Lower leg skin (tissue), 4 donors: Measurements from ENCODE around the gene SLC30A3. TPM values are rescaled to one million over a fixed set of nuclear protein-coding genes. Genes with fewer than 3 reads are reported as not detected.

ENCODE experiments used
- DNase-seq, 2 donors: peaks; one replicate each; pipeline ENCODE4 v3.0.0-alpha.2; 2019; ENCODE audit warnings: low spot score in 2 of 2
- H3K4me3 ChIP-seq: fragments of 200-600 bp; sonication (generic); 2 replicates; pipeline ENCODE4 v1.5.1; 2017; ENCODE audit warnings: mild to moderate bottlenecking, low read depth; ENCODE audit not compliant: poor library complexity, severe bottlenecking
- POLR2A ChIP-seq, 2 donors: fragments of 450-650 bp; IDR thresholded peaks; one replicate each; pipeline ENCODE4 v1.6.1; 2016 to 2017; ENCODE audit warnings: antibody characterized with exemption in 2 of 2, mild to moderate bottlenecking in 1 of 2, moderate library complexity in 1 of 2
- WGBS, 2 donors: methylation state at CpG; one replicate each; pipeline ENCODE4 v1.1.5; 2018; 5-methylcytosine and 5-hydroxymethylcytosine counted together
- intact Hi-C: fragments of 100-400 bp; cut with DNase I; formaldehyde crosslinking; loops from one replicate; pipeline ENCODE4 v1.15.0; 2023; ENCODE audit warnings: low total_unique reads
- total RNA-seq, 4 donors: library from RNA; depleted of rRNA; stranded (reverse); fragments of >200 nt; gene quantifications; one replicate each; pipeline ENCODE4 v1.1.0, GENCODE V29; 2016
- TF ChIP-seq, protein P1 (sequence below), 3 donors: fragments of 450-650 bp; IDR thresholded peaks; one replicate each; pipeline ENCODE4 v1.5.1; 2016; ENCODE audit warnings: antibody characterized with exemption in 3 of 3, mild to moderate bottlenecking in 3 of 3, moderate library complexity in 2 of 3

Gene SLC30A3
- total RNA-seq, 4 donors from 2014 or later = 0.15 TPM; not detected in 3

DNA sequence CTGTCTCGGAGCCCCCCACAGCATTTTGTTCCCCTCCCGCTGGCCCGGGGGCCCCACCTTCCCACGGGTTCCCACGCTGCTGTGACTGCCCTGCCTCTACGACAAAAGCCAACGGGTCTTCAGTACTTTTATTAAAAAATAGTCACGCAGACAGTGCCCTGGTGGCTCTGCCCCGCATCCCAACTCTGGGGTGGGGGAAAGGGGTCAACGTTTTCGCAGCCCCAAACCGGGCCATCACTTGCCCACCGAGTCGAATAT is 44.4 kb upstream of the SLC30A3 start:
- 8 to 20% methylated on average over 10 to 13 of the region's 14 CpGs for WGBS, 2 donors
- no peak overlapping the region for H3K4me3 ChIP-seq
- no peak for TF ChIP-seq POLR2A (IDR thresholded peaks at IDR 0.05)
- TF ChIP-seq, protein P1, sequence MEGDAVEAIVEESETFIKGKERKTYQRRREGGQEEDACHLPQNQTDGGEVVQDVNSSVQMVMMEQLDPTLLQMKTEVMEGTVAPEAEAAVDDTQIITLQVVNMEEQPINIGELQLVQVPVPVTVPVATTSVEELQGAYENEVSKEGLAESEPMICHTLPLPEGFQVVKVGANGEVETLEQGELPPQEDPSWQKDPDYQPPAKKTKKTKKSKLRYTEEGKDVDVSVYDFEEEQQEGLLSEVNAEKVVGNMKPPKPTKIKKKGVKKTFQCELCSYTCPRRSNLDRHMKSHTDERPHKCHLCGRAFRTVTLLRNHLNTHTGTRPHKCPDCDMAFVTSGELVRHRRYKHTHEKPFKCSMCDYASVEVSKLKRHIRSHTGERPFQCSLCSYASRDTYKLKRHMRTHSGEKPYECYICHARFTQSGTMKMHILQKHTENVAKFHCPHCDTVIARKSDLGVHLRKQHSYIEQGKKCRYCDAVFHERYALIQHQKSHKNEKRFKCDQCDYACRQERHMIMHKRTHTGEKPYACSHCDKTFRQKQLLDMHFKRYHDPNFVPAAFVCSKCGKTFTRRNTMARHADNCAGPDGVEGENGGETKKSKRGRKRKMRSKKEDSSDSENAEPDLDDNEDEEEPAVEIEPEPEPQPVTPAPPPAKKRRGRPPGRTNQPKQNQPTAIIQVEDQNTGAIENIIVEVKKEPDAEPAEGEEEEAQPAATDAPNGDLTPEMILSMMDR (IDR thresholded peaks at IDR 0.05) = no peak
- intact Hi-C loops = no loop called here
- DNase-seq = no peak

DNA sequence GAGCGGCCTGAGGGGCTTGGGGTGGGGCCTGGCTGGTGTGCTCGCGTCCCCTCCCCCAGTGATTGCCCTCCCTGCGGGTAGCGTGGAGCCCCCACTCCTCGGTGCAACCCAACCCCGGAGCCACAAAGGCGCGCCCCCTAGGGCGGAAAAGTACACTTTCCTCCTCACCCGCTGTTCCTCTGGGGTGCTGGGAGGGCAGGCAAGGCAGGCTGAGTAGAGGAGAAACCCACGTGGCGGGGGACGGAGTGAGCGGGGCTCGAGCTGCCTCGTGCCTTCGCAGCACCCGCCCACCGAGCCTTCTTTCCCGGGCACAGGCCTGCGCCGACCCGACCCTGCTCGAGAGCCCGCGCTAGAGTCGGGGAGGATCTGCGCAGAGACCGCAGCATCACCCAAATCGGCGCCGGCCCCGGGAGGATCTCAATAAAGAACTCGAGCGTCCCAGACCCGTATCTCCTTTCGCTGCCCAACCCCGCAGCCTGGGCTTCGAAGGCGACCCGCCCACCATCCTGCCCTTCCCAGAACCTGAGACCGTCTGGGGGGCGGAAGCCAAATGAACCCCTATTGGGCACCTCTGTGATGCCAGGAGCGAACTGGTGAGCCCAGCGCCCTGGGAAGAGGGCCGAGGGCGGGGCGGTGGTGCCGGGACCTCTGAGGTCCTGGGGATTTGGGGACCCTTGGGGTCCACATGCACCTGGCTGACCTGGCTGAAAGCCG is 43.9 kb upstream of the SLC30A3 start:
- intact Hi-C loops = no loop called here
- TF ChIP-seq POLR2A (IDR thresholded peaks at IDR 0.05) = no peak
- TF ChIP-seq, protein P1 (IDR thresholded peaks at IDR 0.05) = no peak
- 5 to 6% methylated on average over 21 to 39 of the region's 51 CpGs for WGBS, 2 donors
- DNase-seq = no peak
- no peak overlapping the region for H3K4me3 ChIP-seq

DNA sequence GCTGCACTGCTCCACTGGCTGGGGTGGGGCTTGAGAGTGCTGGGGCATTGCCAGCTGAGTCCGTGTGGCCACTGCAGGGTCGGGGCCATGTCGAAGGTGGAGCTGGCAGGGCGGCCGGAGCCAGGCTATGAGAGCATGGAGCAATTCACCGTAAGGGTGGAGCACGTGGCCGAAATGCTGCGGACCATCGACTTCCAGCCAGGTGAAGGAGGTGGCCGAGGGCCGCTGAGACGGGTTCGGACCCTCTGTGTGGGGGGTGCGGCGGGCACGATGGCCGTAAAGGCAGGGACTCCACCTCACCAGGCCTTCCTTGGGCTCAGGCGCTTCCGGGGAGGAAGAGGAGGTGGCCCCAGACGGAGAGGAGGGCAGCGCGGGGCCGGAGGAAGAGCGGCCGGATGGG is 43.3 kb upstream of the SLC30A3 start:
- intact Hi-C loops = no loop called here
- TF ChIP-seq, protein P1 (IDR thresholded peaks at IDR 0.05) = no peak
- no peak for TF ChIP-seq POLR2A (IDR thresholded peaks at IDR 0.05)
- H3K4me3 ChIP-seq = no peak overlapping the region

DNA sequence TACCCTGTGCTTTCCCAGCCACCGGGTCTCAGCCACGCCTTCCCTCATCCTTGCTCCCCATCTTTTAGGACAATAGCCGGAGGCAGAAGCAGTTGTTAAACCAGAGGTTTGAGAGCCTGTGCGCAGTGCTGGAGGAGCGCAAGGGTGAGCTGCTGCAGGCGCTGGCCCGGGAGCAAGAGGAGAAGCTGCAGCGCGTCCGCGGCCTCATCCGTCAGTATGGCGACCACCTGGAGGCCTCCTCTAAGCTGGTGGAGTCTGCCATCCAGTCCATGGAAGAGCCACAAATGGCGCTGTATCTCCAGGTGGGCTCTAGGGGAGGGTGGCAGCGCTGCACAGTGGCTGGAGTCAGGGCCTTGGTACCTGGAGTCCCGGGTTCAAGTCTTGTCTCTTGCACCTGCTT is 42.7 kb upstream of the SLC30A3 start:
- DNase-seq = no peak
- H3K4me3 ChIP-seq = no peak overlapping the region
- intact Hi-C loops = no loop called here
- TF ChIP-seq, protein P1 (IDR thresholded peaks at IDR 0.05) = no peak
- TF ChIP-seq POLR2A (IDR thresholded peaks at IDR 0.05) = no peak
- WGBS, 2 donors = 85 to 90% methylated on average over 16 of the region's 16 CpGs

More for the DNA sequence above, 43.3 kb upstream of the SLC30A3 start:
- no peak for DNase-seq
- WGBS, 2 donors = 35 to 36% methylated on average over 26 of the region's 26 CpGs

DNA sequence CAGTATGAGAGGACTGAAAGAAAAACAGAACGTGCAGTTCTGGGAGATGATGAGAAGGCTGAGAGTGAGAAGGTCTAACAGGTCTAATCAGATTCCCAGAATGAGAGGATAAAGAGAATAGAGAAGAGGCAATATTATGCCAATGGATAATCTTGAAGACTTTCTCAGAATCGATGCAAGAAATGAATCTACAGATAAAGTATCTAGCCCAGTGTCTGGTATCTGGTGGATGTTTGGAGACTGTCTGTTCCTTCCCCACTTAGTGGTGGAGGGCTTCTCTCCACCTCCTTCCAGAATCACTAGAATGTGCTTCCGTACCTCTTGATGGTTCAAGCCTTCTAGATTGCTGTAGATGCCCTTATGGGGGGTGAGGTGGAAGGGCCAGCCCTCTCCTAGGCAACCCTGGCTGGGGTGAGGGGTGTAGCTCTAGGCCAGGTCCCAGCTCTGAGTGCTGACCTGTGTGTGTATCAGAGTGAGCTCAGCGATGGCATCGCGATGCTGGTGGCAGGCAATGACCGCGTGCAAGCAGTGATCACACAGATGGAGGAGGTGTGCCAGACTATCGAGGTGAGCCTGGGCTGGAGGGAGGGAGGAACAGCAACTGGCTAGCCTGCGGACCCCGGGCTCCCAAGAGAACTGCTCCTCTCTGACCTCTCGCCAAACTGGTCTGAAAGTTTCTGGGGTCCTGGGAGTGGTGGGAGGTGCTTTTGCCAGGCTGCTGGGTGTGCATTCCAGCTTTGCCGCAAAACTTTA is 41.8 kb upstream of the SLC30A3 start:
- no peak for DNase-seq
- H3K4me3 ChIP-seq = no peak overlapping the region
- intact Hi-C loops = no loop called here
- TF ChIP-seq, protein P1 (IDR thresholded peaks at IDR 0.05) = no peak
- no peak for TF ChIP-seq POLR2A (IDR thresholded peaks at IDR 0.05)
- 85 to 88% methylated on average over 13 of the region's 13 CpGs for WGBS, 2 donors
